HL-60 (cell line): ENCODE results near the gene KIAA0319L.

Experiments
- DNase-seq, 2 experiments: peaks; one replicate each; pipeline ENCODE4 v3.0.0-alpha.2; 2010 to 2020; ENCODE audit warnings: low read depth in 1 of 2, low spot score in 1 of 2
- H3K27ac ChIP-seq: fragments of 250-450 bp; sonication (Bioruptor Pico); replicated peaks from 2 replicates; pipeline ENCODE4 v1.5.1; 2020; ENCODE audit warnings: mild to moderate bottlenecking, moderate library complexity
- H3K27me3 ChIP-seq: fragments of 250-450 bp; sonication (Bioruptor Pico); 2 replicates; pipeline ENCODE4 v1.5.1; 2021; ENCODE audit warnings: mild to moderate bottlenecking, moderate library complexity; ENCODE audit not compliant: insufficient read depth, poor library complexity, severe bottlenecking
- H3K4me3 ChIP-seq: replicated peaks from 2 replicates; pipeline ENCODE4 v1.5.1; 2011; ENCODE audit warnings: mild to moderate bottlenecking, control low read depth, low read length; ENCODE audit not compliant: insufficient read depth
- CTCF ChIP-seq: IDR thresholded peaks from one replicate; pipeline ENCODE4 v1.5.1; 2011; ENCODE audit warnings: low read length, control low read depth, inconsistent platforms; ENCODE audit not compliant: insufficient read depth
- GABPA ChIP-seq: IDR thresholded peaks from 2 replicates; pipeline ENCODE4 v1.6.1; 2012; ENCODE audit warnings: low read depth
- POLR2AphosphoS5 ChIP-seq: IDR thresholded peaks from 2 replicates; pipeline ENCODE4 v1.6.1; 2012; ENCODE audit warnings: low read depth
- REST ChIP-seq: IDR thresholded peaks from 2 replicates; pipeline ENCODE4 v1.6.1; 2012; ENCODE audit warnings: low read depth; ENCODE audit not compliant: insufficient replicate concordance
- SPI1 ChIP-seq: IDR thresholded peaks from 2 replicates; pipeline ENCODE4 v1.6.1; 2012; ENCODE audit warnings: low read depth, mild to moderate bottlenecking, borderline replicate concordance

KIAA0319L gene

GRCh38 chr1:35554266-35555211 is 2.7 kb downstream of the KIAA0319L start:
- no peak for DNase-seq
- Histone ChIP-seq H3K27me3 (no peaks in the 10 kb centered on the region), H3K27ac (no peak overlapping the region), H3K4me3 (no peak overlapping the region)
- no peak for TF ChIP-seq SPI1
- TF ChIP-seq GABPA = no peak
- TF ChIP-seq POLR2AphosphoS5 = no peak
- TF ChIP-seq REST = no peak
- TF ChIP-seq CTCF = no peak

GRCh38 chr1:35553851-35554250 is 3.4 kb downstream of the KIAA0319L start:
- TF ChIP-seq POLR2AphosphoS5 = no peak
- TF ChIP-seq REST = no peak
- TF ChIP-seq SPI1 = no peak
- TF ChIP-seq GABPA = no peak
- no peak for TF ChIP-seq CTCF
- Histone ChIP-seq H3K4me3 (no peak overlapping the region), H3K27me3 (no peaks in the 10 kb centered on the region), H3K27ac (no peak overlapping the region)
- no peak for DNase-seq

- no peak for DNase-seq
- Histone ChIP-seq H3K4me3 (no peak overlapping the region), H3K27ac (no peak overlapping the region), H3K27me3 (no peaks in the 10 kb centered on the region)
- no peak for TF ChIP-seq REST
- no peak for TF ChIP-seq SPI1
- no peak for TF ChIP-seq GABPA
- TF ChIP-seq POLR2AphosphoS5 = no peak
- TF ChIP-seq CTCF = no peak
These were observed 10.6 kb downstream of the KIAA0319L start for GRCh38 chr1:35546614-35547013.
